ENCODE results near the gene MRPS12. TPM values are rescaled to one million over a fixed set of nuclear protein-coding genes. Genes with fewer than 3 reads are reported as not detected.
A peak's percentile ranks its signal among the peaks of the same experiment; 100 is the strongest.

Gene MRPS12
- total and polyA plus RNA-seq, 2 of the 13 experiments (the other 11 are each of a cell fraction or from before 2014, with no cell fraction given), result 27.5 to 54.8 TPM

GRCh38 chr19:38980583-38981374 lies 50.0 kb downstream of the MRPS12 start (continued):
- TF ChIP-seq GPN1 (CRISPR knock-in tag; IDR thresholded peaks at IDR 0.05; ENCODE audit: borderline replicate concordance) (no peak), ZNF891 (CRISPR knock-in tag; IDR thresholded peaks at IDR 0.05) (no peak), ZNF274 (CRISPR knock-in tag; IDR thresholded peaks at IDR 0.05) (no peak), ZNF296 (CRISPR knock-in tag; conservative IDR thresholded peaks at IDR 0.05) (0 out of 2 replicates have a peak, but pooled peaks have one; percentile 28), ZNF619 (CRISPR knock-in tag; IDR thresholded peaks at IDR 0.05) (0 out of 2 replicates have a peak, but pooled peaks have one; percentile 33), ZNF503 (CRISPR knock-in tag; IDR thresholded peaks at IDR 0.05) (0 out of 2 replicates have a peak, but pooled peaks have one; percentile 19), ZNF7 (CRISPR knock-in tag; IDR thresholded peaks at IDR 0.05) (no peak), ZNF251 (CRISPR knock-in tag; IDR thresholded peaks at IDR 0.05) (no peak), ZNF784 (CRISPR knock-in tag; IDR thresholded peaks at IDR 0.05; ENCODE audit: borderline replicate concordance) (no peak), FOXK1 (CRISPR knock-in tag; IDR thresholded peaks at IDR 0.05; ENCODE audit: borderline replicate concordance, low read depth) (no peak), JDP2 (CRISPR knock-in tag; IDR thresholded peaks at IDR 0.05; ENCODE audit: borderline replicate concordance) (no peak), PATZ1 (CRISPR knock-in tag; IDR thresholded peaks at IDR 0.05) (0 out of 2 replicates have a peak, but pooled peaks have one; percentile 10), HNF1B (CRISPR knock-in tag; IDR thresholded peaks at IDR 0.05) (peak; percentile 59; the same call in 1 of the 2 replicates), MTA1 (CRISPR knock-in tag; IDR thresholded peaks at IDR 0.05; ENCODE audit: borderline replicate concordance) (peak; percentile 82; the same call in 1 of the 2 replicates), TEF (CRISPR knock-in tag; IDR thresholded peaks at IDR 0.05) (no peak), ZFP62 (CRISPR knock-in tag; IDR thresholded peaks at IDR 0.05) (no peak), MEIS1 (CRISPR knock-in tag; IDR thresholded peaks at IDR 0.05; ENCODE audit: borderline replicate concordance) (no peak), MED1 (CRISPR knock-in tag; IDR thresholded peaks at IDR 0.05) (peak; percentile 37; the same call in 1 of the 2 replicates), ZNF839 (CRISPR knock-in tag; IDR thresholded peaks at IDR 0.05; ENCODE audit: borderline replicate concordance) (peak; percentile 78; the same call in 1 of the 2 replicates), TCF12 (IDR thresholded peaks at IDR 0.05) (no peak), TCF12 (CRISPR knock-in tag; IDR thresholded peaks at IDR 0.05) (no peak)
